GM12878 (cell line): ENCODE measurements around the gene DDR2. TPM values are rescaled to one million over a fixed set of nuclear protein-coding genes. Genes with fewer than 3 reads are reported as not detected.

Experiments used
- BCL11A ChIP-seq: IDR thresholded peaks from 2 replicates; pipeline ENCODE4 v1.6.1; 2011; ENCODE audit warnings: low read depth, low read length
- CEBPB ChIP-seq, 2 experiments: fragments of 150-350 bp in 1 of 2; IDR thresholded peaks; 2 replicates each; pipeline ENCODE4 v1.6.1; 2012 to 2014; ENCODE audit warnings: low read depth in 2 of 2, low read length in 2 of 2, borderline replicate concordance in 1 of 2, inconsistent platforms in 1 of 2
- CREM ChIP-seq: IDR thresholded peaks from 2 replicates; pipeline ENCODE4 v1.6.1; 2014; ENCODE audit warnings: antibody characterized with exemption, low read depth
- MEF2B ChIP-seq: fragments of 450-650 bp; IDR thresholded peaks from 2 replicates; pipeline ENCODE4 v1.6.1; 2018; ENCODE audit warnings: mild to moderate bottlenecking, moderate library complexity; ENCODE audit not compliant: partially characterized antibody, poor library complexity, severe bottlenecking
- NFXL1 ChIP-seq: fragments of 450-650 bp; IDR thresholded peaks from 2 replicates; pipeline ENCODE4 v1.6.1; 2017; ENCODE audit warnings: antibody characterized with exemption, mild to moderate bottlenecking, borderline replicate concordance
- PML ChIP-seq: IDR thresholded peaks from 2 replicates; pipeline ENCODE4 v1.6.1; 2012; ENCODE audit warnings: low read length, inconsistent platforms
- POLR2AphosphoS5 ChIP-seq: IDR thresholded peaks from 2 replicates; pipeline ENCODE4 v1.6.1; 2011; ENCODE audit warnings: mild to moderate bottlenecking, low read length, inconsistent platforms
- RB1 ChIP-seq: fragments of 450-650 bp; formaldehyde crosslinking; IDR thresholded peaks from 2 replicates; pipeline ENCODE4 v1.6.1; 2017; ENCODE audit warnings: mild to moderate bottlenecking, borderline replicate concordance
- SIX5 ChIP-seq: IDR thresholded peaks from 2 replicates; pipeline ENCODE4 v1.6.1; 2011; ENCODE audit warnings: mild to moderate bottlenecking, low read depth, low read length, moderate library complexity; ENCODE audit not compliant: severe bottlenecking
- SUZ12 ChIP-seq: fragments of 200-600 bp; sonication (generic); IDR thresholded peaks from one replicate; pipeline ENCODE4 v1.6.1; 2018; ENCODE audit warnings: antibody characterized with exemption, mild to moderate bottlenecking; ENCODE audit not compliant: unreplicated experiment
- WRNIP1 ChIP-seq: IDR thresholded peaks from 2 replicates; pipeline ENCODE4 v1.6.1; 2011; ENCODE audit warnings: low read depth, low read length, improper control_type of control experiment, borderline replicate concordance
- polyA plus RNA-seq, 11 experiments: library from polyadenylated mRNA; depleted of rRNA in 4 of 11; unstranded in 6 of 11; stranded (reverse) in 5 of 11; fragments of >200 nt; fragmentation: Nextera tagmentation in 4 of 11; fragmentation: Illumina TruSeq in 1 of 11; extraction: Ambion mirVana in 4 of 11; extraction: Trizol in 1 of 11; gene quantifications; 1 replicate in 1 of 11; 2 replicates in 10 of 11; pipeline versions ENCODE4 v1.2.1 to v1.2.3, GENCODE V29; 2011 to 2016; ENCODE audit warnings: inconsistent platforms in 2 of 11, missing spikeins in 2 of 11, low read depth in 1 of 11
- total RNA-seq, 4 experiments: library from RNA; depleted of rRNA in 3 of 4; stranded (reverse); fragments of >200 nt in 3 of 4; fragmentation: Illumina TruSeq in 1 of 4; extraction: Trizol in 1 of 4; gene quantifications; 2 replicates each; pipeline versions ENCODE4 v1.2.1 to v1.2.3, GENCODE V29; 2013 to 2021
- TF ChIP-seq, protein P1 (sequence below): fragments of 450-650 bp; IDR thresholded peaks from 2 replicates; pipeline ENCODE4 v1.6.1; 2017; ENCODE audit warnings: borderline replicate concordance
- TF ChIP-seq, protein P2 (sequence below): fragments of 150-350 bp; IDR thresholded peaks from 2 replicates; pipeline ENCODE4 v1.6.1; 2014; ENCODE audit warnings: mild to moderate bottlenecking, low read depth, low read length
- TF ChIP-seq, protein P3 (sequence below): fragments of 150-350 bp; IDR thresholded peaks from 2 replicates; pipeline ENCODE4 v1.6.1; 2016; ENCODE audit warnings: low read depth, low read length
- TF ChIP-seq, protein P4 (sequence below): IDR thresholded peaks from 2 replicates; pipeline ENCODE4 v1.6.1; 2011; ENCODE audit warnings: low read depth, mild to moderate bottlenecking, low read length, moderate library complexity, borderline replicate concordance; ENCODE audit errors: extremely low read depth

DDR2 gene
- total and polyA plus RNA-seq, 10 of the 15 experiments (the other 5 are each of a cell fraction or from before 2014, with no cell fraction given) = 1.9 to 8.8 (median 5.5) TPM

GRCh38 chr1:162633081-162633762 is 958 bp downstream of the DDR2 start (continued):
- TF ChIP-seq, protein P1, sequence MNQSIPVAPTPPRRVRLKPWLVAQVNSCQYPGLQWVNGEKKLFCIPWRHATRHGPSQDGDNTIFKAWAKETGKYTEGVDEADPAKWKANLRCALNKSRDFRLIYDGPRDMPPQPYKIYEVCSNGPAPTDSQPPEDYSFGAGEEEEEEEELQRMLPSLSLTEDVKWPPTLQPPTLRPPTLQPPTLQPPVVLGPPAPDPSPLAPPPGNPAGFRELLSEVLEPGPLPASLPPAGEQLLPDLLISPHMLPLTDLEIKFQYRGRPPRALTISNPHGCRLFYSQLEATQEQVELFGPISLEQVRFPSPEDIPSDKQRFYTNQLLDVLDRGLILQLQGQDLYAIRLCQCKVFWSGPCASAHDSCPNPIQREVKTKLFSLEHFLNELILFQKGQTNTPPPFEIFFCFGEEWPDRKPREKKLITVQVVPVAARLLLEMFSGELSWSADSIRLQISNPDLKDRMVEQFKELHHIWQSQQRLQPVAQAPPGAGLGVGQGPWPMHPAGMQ = no peak
- no peak for TF ChIP-seq NFXL1
- TF ChIP-seq RB1 = no peak
- TF ChIP-seq MEF2B = peak; percentile 20
- peak; percentile 43; the same call in 1 of the 2 replicates for TF ChIP-seq PML
- TF ChIP-seq BCL11A = peak; percentile 40; the same call in 1 of the 2 replicates
- TF ChIP-seq, protein P2, sequence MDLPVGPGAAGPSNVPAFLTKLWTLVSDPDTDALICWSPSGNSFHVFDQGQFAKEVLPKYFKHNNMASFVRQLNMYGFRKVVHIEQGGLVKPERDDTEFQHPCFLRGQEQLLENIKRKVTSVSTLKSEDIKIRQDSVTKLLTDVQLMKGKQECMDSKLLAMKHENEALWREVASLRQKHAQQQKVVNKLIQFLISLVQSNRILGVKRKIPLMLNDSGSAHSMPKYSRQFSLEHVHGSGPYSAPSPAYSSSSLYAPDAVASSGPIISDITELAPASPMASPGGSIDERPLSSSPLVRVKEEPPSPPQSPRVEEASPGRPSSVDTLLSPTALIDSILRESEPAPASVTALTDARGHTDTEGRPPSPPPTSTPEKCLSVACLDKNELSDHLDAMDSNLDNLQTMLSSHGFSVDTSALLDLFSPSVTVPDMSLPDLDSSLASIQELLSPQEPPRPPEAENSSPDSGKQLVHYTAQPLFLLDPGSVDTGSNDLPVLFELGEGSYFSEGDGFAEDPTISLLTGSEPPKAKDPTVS = no peak
- no peak for TF ChIP-seq CEBPB (IDR thresholded peaks at IDR 0.05; ENCODE audit: borderline replicate concordance in 1 of 2, low read depth in 2 of 2, low read length in 2 of 2)
- TF ChIP-seq, protein P3, sequence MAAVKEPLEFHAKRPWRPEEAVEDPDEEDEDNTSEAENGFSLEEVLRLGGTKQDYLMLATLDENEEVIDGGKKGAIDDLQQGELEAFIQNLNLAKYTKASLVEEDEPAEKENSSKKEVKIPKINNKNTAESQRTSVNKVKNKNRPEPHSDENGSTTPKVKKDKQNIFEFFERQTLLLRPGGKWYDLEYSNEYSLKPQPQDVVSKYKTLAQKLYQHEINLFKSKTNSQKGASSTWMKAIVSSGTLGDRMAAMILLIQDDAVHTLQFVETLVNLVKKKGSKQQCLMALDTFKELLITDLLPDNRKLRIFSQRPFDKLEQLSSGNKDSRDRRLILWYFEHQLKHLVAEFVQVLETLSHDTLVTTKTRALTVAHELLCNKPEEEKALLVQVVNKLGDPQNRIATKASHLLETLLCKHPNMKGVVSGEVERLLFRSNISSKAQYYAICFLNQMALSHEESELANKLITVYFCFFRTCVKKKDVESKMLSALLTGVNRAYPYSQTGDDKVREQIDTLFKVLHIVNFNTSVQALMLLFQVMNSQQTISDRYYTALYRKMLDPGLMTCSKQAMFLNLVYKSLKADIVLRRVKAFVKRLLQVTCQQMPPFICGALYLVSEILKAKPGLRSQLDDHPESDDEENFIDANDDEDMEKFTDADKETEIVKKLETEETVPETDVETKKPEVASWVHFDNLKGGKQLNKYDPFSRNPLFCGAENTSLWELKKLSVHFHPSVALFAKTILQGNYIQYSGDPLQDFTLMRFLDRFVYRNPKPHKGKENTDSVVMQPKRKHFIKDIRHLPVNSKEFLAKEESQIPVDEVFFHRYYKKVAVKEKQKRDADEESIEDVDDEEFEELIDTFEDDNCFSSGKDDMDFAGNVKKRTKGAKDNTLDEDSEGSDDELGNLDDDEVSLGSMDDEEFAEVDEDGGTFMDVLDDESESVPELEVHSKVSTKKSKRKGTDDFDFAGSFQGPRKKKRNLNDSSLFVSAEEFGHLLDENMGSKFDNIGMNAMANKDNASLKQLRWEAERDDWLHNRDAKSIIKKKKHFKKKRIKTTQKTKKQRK = no peak
- TF ChIP-seq SUZ12 = no peak
- TF ChIP-seq, protein P4, sequence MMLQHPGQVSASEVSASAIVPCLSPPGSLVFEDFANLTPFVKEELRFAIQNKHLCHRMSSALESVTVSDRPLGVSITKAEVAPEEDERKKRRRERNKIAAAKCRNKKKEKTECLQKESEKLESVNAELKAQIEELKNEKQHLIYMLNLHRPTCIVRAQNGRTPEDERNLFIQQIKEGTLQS = no peak
- TF ChIP-seq WRNIP1 = peak; percentile 65; the same call in 1 of the 2 replicates
- peak; percentile 48 for TF ChIP-seq POLR2AphosphoS5
- TF ChIP-seq CREM = no peak
- no peak for TF ChIP-seq SIX5
